T-helper 1 cell treated with Interleukin-12 subunit alpha and Interleukin-12 subunit beta and Interleukin-4 antibody, amounts not matched to agents 30 ng/mL and 1 ng/mL, for 36 hours (primary cell): ENCODE measurements around the gene TJAP1. TPM values are rescaled to one million over a fixed set of nuclear protein-coding genes. Genes with fewer than 3 reads are reported as not detected.
"Not testable (repeated sequence)": the region's sequence is repeated elsewhere in the genome, so short reads cannot be mapped to it uniquely, and the experiment has no call there.

ENCODE experiments used
- intact Hi-C: fragments of 100-400 bp; cut with micrococcal nuclease; formaldehyde crosslinking; loops from one replicate; pipeline ENCODE4 v1.15.1; 2024
- total RNA-seq: library from RNA; stranded (reverse); gene quantifications from 2 replicates; pipeline ENCODE4 v1.2.3, GENCODE V29; 2022

Gene TJAP1
- total RNA-seq, 1 donor from 2014 or later = 38.5 TPM

- intact Hi-C loops = no loop called here
Observed at GRCh38 chr6:43452896-43453295, 24.5 kb upstream of the TJAP1 start.

DNA sequence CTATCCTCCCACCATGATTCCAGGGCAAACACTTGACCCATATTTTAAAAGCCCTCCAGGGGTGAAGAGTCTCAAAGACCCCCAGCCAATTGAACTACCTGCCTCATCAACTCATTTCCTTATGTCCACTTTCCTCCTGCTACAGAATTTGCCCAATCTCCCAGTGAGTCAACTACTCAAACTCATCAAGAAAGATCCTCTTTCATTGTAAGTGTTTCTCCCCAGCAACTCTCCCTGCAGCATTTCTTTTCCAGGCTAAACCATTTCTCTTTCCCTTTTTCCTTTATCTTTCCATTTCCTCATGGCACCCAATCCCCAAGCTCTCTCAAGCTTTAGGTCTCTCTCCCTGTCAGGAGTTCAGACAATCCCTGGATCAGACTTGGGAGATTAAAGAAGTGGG, 23.5 kb upstream of the TJAP1 start:
- intact Hi-C loops = loop anchor here (1.0 kb wide), 1 partner anchor 52 kb away; no protein-coding TSS in a partner anchor

GRCh38 chr6:43454290-43454695, 23.1 kb upstream of the TJAP1 start:
- intact Hi-C loops = loop anchor here (1.0 kb wide), 1 partner anchor 52 kb away; no protein-coding TSS in a partner anchor

- intact Hi-C loops = loop anchor here (1.0 kb wide), 4 partner anchors 22 to 69 kb away; partner anchors contain the start of genes ABCC10 and TJAP1
Observed at GRCh38 chr6:43454696-43455530, 22.5 kb upstream of the TJAP1 start.

DNA sequence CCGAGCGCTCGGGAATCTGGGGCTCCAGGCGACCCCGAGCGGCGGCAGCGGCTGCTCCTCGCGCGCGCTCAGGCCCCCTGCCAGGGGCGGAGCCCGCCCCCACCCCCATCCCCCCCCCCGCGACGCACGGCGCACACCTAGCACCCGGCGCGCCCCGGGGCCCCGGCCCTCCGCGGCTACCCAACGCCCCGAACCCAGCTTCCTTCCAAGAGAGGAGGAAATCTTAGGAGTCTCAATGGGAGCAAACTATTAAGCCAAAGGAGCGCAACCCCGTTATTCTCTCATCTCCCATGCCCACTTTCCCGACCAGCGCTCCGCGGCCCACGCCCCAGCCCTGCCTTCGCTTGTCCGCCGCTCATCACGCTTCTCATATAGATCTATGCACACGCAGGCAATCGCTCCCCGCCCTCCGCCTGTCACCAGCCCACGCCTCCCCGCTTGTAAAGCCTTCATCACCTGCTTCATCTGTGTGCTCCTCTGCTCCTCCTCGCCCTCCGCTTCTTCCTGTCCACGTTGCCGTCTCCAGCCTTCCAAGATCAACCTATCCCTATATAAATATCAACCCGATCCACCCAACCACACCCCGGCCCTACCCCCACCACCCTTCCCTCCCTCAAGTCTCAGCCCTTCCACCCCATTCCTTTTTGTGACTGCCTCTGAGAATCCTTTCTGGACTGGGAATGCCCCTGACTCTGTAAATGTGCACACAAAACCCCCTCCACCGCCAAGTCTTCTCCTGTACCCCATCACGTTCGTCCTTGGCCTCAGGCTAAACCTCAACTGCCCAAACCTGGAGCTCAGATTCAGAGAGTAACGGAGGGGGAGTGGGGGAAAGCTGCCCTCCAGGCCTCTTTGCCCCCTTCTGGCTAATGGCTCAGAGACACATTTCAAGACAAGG, 21.6 kb upstream of the TJAP1 start, which contains the start of gene DLK2:
DLK2 (minus strand) TSS at position 18 of the 898 bp plus-strand sequence. CDS start 723 bp downstream, outside the sequence.
- intact Hi-C loops = loop anchor here (1.0 kb wide), 3 partner anchors 22 to 69 kb away; partner anchors contain the start of genes ABCC10 and TJAP1

- intact Hi-C loops = no loop called here
Observed at GRCh38 chr6:43457643-43458042, 19.7 kb upstream of the TJAP1 start.

- intact Hi-C loops = not testable (repeated sequence)
Observed at GRCh38 chr6:43458154-43458553, 19.2 kb upstream of the TJAP1 start.

DNA sequence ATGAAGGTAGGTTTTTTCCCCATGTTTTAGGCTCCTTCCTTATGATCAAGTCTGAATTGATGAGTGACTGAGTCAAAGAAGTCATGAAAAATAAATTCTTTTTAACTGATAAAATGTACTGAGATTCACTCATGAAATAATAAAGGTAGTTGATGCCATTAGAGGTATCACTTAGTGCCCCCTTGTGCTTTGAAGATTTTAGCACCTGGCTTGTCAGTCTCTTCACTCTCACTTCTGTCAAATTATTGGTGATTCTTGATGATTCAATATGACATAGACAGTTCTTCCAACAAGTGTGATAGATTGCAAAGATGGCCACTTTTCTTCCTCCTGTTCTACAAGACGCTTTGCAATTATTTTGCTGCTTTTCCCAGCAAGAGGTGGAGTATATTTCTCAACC, 17.8 kb upstream of the TJAP1 start:
- intact Hi-C loops = no loop called here

DNA sequence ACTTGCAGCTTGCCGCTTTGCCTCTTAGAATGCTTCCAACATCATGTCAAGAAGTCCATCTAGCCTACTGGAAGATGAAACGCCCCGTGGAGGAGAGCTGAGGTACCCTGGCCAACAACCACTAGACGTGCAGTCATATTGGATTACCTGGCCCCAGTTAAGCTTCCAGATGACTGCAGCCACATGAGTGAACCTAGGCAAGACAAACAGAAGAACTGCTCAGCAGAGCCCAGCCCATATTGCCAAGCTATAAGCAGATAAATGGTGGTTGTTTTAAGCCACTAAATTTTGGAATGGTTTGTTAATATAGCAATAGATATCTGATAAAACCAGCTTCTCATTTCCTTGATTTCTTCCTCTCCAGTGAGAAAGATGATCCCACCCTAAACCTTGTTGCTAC, 17.3 kb upstream of the TJAP1 start:
- intact Hi-C loops = no loop called here

DNA sequence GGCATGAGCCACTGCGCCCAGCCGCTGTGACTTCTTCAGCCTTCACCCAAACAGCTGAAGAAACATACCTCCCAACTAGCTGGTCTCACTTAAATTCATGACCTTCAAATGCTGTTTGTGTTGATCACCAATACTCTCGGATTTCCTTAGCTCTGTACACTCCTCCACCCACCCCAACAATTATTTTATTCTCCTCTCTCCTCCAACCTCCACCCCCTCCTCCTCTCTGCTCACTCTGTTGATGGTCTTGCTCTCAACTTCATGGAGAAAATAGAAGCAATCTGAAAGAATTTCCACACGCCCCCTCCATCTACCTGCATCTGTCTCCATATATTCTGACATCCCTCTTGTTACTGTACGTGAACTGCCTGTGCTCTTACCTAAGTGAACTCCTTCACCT, 15.4 kb upstream of the TJAP1 start:
- intact Hi-C loops = no loop called here

DNA sequence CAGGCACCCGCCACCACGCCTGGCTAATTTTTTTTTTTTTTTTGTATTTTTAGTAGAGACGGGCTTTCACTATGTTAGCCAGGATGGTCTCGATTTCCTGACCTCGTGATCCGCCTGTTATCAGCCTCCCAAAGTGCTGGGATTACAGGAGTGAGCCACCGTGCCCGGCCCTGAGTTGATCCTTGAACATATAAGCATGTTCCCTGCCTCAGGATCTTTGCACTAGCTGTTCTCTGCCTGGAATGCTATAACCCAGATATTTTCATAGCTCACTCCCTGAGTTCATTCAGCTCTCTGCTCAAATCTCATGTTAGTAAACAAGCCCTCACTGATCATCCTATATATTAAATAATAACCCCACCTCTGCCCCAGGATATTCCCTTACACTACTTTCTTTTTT, 13.0 kb upstream of the TJAP1 start:
- intact Hi-C loops = no loop called here

GRCh38 chr6:43465948-43466347, 11.4 kb upstream of the TJAP1 start:
- intact Hi-C loops = no loop called here

DNA sequence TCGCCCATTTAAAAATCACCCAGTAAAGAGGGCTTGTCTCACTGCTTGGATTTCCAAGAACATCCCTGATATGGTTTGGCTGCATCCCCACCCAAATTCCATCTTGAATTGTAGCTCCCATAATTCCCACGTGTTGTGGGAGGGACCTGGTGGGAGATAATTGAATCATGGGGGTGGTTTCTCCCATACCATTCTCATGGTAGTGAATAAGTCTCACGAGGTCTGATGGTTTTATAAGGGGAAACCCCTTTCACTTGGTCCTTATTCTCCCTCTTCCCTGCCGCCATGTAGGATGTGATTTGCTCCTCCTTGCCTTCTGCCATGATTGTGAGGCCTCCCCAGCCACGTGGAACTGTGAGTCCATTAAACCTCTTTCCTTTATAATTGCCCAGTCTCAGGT, 10.1 kb upstream of the TJAP1 start:
- intact Hi-C loops = not testable (repeated sequence)

DNA sequence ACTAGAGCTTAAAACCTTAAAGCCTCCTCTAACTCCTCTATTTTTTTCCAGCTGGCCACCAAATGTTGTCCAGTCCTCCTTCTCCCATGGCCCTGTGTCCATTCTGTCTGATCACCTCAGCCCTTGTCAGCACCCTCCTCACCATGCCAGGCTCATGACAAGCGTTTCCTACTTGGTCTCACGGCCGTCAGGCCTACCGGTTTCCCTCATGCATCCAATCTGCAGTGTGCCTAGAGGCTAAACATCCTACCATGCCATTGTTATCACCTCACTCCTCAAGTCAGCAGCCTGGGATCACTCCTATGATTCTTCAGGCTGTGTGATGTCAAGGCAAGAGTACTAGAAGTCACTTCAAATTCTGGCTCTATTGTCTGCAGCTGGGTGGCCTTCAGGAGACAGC, 9.6 kb upstream of the TJAP1 start:
- intact Hi-C loops = no loop called here

GRCh38 chr6:43468240-43468639, 9.1 kb upstream of the TJAP1 start:
- intact Hi-C loops = no loop called here

DNA sequence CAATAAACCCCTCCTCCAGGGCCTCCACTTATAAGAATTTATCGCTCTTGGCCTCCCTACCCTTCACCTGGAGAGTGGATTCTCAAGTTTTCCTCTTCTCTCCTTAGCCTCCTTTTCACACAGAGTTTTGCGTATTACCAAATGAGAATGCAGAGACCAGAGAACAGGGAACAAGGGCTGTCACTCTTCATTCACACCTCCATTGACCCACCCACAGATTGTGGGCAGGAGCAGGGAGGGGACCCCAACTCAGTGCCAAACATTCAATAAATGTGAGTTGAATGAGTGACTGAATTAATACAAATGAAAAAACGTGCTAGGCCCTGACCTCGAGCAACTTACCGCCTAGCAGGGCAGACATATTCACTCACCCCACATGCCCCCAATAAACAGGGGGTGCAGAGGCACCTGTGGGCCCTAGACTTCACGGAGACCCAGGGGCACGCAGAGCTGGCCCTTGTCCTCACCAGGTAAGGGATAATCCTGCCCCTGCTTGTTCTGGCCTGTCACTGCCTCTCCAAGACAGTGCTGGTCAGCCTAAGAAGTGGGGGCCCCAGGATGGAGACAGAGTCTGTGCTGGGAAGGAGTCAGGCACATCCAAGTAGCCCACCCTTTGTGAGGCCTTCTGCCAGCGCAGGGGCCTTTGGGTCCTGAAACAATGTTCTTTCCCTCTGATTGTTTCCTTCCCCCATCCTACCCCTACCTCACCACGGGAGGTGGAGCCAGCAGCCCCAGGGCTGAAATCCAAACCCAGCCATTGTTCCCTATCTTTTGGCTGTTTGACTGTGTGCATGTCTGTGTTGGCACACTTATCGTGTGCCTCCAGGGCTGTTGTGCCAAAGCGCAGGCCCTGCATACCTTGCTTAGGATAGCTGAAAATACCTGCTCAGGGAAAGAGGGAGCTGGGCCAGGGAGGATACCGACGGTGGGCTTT, 8.4 kb upstream of the TJAP1 start:
- intact Hi-C loops = no loop called here

DNA sequence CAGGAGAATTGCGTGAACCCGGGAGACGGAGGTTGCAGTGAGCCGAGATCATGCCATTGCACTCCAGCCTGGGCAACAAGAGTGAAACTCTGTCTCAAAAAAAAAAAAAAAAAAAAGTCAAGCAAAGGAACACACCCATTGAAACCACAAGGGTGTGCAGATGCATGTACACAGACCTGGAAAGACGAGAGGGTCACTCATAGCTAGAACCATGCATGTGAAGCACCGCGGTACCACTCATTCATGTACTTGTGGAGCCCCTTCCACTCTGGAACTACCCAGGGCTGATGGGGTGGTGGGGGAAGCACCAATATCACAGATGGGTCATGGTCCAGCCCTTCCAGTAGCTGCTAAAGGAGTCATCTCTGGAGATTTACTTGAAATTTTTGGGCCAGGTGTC, 7.4 kb upstream of the TJAP1 start:
- intact Hi-C loops = no loop called here

GRCh38 chr6:43471399-43471798, 6.0 kb upstream of the TJAP1 start:
- intact Hi-C loops = no loop called here

DNA sequence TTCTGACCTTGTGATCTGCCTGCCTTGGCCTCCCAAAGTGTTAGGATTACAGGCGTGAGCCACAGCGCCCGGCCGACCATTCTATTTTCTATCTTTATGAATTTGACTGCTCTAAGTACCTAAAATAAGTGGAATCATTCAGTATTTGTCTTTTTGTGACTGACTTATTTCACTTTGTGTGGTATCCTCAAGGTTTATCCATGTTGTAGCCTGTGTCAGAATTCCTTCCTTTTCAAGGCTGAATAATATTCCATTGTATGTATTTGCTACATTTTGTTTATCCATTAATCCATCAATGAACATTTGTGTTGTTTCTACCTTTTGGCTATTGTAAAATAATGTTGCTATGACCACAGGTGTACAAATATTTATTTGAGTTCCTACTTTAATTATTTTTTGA, 4.9 kb upstream of the TJAP1 start:
- intact Hi-C loops = no loop called here

DNA sequence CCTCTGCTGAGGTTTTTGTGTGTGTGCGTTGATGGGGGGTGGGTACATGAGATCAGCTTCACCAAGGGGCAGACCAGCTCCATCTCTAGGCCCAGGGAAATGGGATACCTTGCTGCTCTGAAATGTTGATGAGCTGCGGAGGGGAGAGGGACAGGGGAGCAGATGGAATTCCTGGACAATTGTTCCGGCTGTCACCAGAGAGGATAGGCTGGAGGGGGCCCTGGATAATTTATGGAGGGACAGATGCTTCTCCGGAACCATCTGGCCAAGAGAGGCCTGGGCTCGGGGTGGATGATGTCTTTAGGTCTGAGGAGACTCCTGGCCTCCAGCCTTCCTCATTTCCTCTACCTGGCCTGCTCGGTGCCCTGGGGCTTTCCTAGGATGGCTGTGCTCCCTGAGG, 1.9 kb upstream of the TJAP1 start:
- intact Hi-C loops = no loop called here

DNA sequence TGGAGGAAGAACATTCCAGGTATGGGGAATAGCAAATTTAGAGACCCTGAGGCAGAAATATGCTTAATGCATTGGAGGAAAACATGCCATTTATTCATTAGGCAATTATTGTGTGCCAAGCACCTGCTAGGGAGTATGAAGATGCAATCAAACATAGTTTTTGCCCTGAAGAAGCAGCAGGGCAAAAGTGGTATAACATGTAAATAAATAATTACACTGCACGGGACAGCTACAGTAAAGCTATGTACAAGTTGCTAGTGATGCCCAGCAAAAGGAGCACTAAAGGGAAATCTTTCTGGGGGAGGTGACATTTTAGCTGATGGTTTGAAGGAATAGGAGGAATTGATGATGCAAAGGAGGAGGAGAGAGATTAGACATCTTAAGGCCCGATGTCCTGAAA, 624 bp upstream of the TJAP1 start:
- intact Hi-C loops = loop anchor here (1.0 to 2.0 kb wide), 11 partner anchors 21 to 547 kb away; partner anchors contain the start of genes ABCC10, CNPY3, CRIP3 and DLK2
